Smooth muscle cell of the pulmonary artery (primary cell): ENCODE data around the gene WRNIP1. TPM values are rescaled to one million over a fixed set of nuclear protein-coding genes. Genes with fewer than 3 reads are reported as not detected.

ENCODE experiments used
- total RNA-seq: library from RNA; depleted of rRNA; stranded (reverse); fragments of >200 nt; gene quantifications from 2 replicates; pipeline ENCODE4 v1.2.3, GENCODE V29; 2014

WRNIP1 gene
- 45.5 and 49.9 TPM in 2 replicates for total RNA-seq

GRCh38 chr6:2765166-2765895, at the start of gene WRNIP1:
Gene WRNIP1, plus strand, starts transcription at chr6:2765393. Its CDS starts 230 bp downstream, at chr6:2765623.

DNA sequence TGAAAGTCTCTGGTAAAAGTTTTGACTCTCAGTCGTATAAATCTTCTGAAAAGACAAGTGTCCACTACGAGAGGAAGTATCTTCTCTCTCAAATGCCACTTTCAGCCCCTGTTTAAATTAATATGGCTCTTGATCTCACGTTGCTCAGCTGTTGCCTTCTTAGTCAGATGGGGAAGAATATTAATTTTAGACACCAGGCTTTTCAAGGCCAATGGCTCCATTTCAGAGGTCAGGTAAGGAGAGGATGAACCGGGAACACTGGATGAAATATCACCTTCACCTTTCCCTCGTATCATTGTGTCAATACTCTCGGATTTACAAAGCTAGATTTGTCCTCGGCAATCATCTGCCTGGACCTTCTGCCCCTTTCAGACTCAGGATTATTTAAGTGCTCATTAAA, 14.4 kb upstream of the WRNIP1 start, which contains the start of gene MYLK4:
TSS of gene MYLK4 (minus strand) at position 91 of the 400 bp plus-strand sequence. CDS start 1,628 bp downstream, outside the sequence.

Other genes starting within 250 kb of the WRNIP1 start
- 0.26 and 0.43 TPM in 2 replicates for gene MYLK4, start 14.5 kb upstream of the WRNIP1 start, total RNA-seq
- 8.0 and 11.3 TPM in 2 replicates for gene SERPINB1, start 76.5 kb downstream of the WRNIP1 start, total RNA-seq
- gene SERPINB9, start 137.9 kb downstream of the WRNIP1 start, total RNA-seq, result 1.8 and 4.9 TPM in 2 replicates
- 67.5 and 81.3 TPM in 2 replicates for gene SERPINB6, start 206.2 kb downstream of the WRNIP1 start, total RNA-seq
- gene NQO2, start 234.5 kb downstream of the WRNIP1 start, total RNA-seq, result 10.5 and 33.9 TPM in 2 replicates